Hepatocyte (in vitro differentiated cells): ENCODE results near the gene HES3.

Experiments used
- CTCF ChIP-seq: fragments of 200-600 bp; sonication (generic); IDR thresholded peaks from 2 replicates; pipeline ENCODE4 v1.5.1; 2016; ENCODE audit warnings: antibody characterized with exemption, mild to moderate bottlenecking; ENCODE audit not compliant: poor library complexity
- EZH2 ChIP-seq: fragments of 200-600 bp; sonication (generic); IDR thresholded peaks from 2 replicates; pipeline ENCODE4 v1.6.1; 2016; ENCODE audit warnings: antibody characterized with exemption, mild to moderate bottlenecking, borderline replicate concordance

- no peak for TF ChIP-seq CTCF
- no peak for TF ChIP-seq EZH2
These were observed 10.6 kb upstream of the HES3 start for GRCh38 chr1:6233376-6233775.
